HCT116 (cell line): ENCODE data around the gene ZNFX1.

Source experiments
- ATF3 ChIP-seq: IDR thresholded peaks from 2 replicates; pipeline ENCODE4 v1.6.1; 2012
- CBX3 ChIP-seq: IDR thresholded peaks from 2 replicates; pipeline ENCODE4 v1.6.1; 2012; ENCODE audit warnings: low read depth
- ELF1 ChIP-seq: IDR thresholded peaks from 2 replicates; pipeline ENCODE4 v1.6.1; 2012; ENCODE audit warnings: low read depth, borderline replicate concordance
- EZH2 ChIP-seq: fragments of 200-600 bp; sonication (generic); IDR thresholded peaks from 2 replicates; pipeline ENCODE4 v1.6.1; 2017; ENCODE audit warnings: antibody characterized with exemption, mixed run types
- POLR2A ChIP-seq: IDR thresholded peaks from 2 replicates; pipeline ENCODE4 v1.7.0; 2011; ENCODE audit warnings: borderline replicate concordance; ENCODE audit not compliant: insufficient read depth, insufficient read length; ENCODE audit errors: extremely low read depth
- POLR2AphosphoS5 ChIP-seq: IDR thresholded peaks from 2 replicates; pipeline ENCODE4 v1.6.1; 2011; ENCODE audit warnings: mild to moderate bottlenecking, low read depth, low read length, moderate library complexity
- RAD21 ChIP-seq: IDR thresholded peaks from 2 replicates; pipeline ENCODE4 v1.6.1; 2012; ENCODE audit warnings: low read depth, mild to moderate bottlenecking
- ZFX ChIP-seq: fragments of 450-650 bp; IDR thresholded peaks from 2 replicates; pipeline ENCODE4 v1.6.1; 2017
- ZNF274 ChIP-seq: fragments of 200-500 bp; sonication (Bioruptor generic); IDR thresholded peaks from 2 replicates; pipeline ENCODE4 v1.6.1; 2014; ENCODE audit warnings: mild to moderate bottlenecking, low read depth, low read length, inconsistent platforms
- TF ChIP-seq, protein P1 (sequence below), 3 experiments: fragments of 200-600 bp in 1 of 3; sonication (generic) in 1 of 3; IDR thresholded peaks in 2 of 3; conservative IDR thresholded peaks in 1 of 3; 2 replicates each; pipeline ENCODE4 v1.5.1; 2012 to 2017; ENCODE audit warnings: low read depth in 2 of 3, low read length in 2 of 3, antibody characterized with exemption in 1 of 3, borderline replicate concordance in 1 of 3, control low read depth in 1 of 3, mild to moderate bottlenecking in 1 of 3, mixed read lengths in 1 of 3, mixed run types in 1 of 3, moderate library complexity in 1 of 3; ENCODE audit not compliant: insufficient read depth in 1 of 3
- TF ChIP-seq, protein P2 (sequence below): IDR thresholded peaks from 2 replicates; pipeline ENCODE4 v1.6.1; 2012; ENCODE audit warnings: low read depth

GRCh38 chr20:49275216-49275615 is 2.6 kb downstream of the ZNFX1 start:
- TF ChIP-seq, protein P1, sequence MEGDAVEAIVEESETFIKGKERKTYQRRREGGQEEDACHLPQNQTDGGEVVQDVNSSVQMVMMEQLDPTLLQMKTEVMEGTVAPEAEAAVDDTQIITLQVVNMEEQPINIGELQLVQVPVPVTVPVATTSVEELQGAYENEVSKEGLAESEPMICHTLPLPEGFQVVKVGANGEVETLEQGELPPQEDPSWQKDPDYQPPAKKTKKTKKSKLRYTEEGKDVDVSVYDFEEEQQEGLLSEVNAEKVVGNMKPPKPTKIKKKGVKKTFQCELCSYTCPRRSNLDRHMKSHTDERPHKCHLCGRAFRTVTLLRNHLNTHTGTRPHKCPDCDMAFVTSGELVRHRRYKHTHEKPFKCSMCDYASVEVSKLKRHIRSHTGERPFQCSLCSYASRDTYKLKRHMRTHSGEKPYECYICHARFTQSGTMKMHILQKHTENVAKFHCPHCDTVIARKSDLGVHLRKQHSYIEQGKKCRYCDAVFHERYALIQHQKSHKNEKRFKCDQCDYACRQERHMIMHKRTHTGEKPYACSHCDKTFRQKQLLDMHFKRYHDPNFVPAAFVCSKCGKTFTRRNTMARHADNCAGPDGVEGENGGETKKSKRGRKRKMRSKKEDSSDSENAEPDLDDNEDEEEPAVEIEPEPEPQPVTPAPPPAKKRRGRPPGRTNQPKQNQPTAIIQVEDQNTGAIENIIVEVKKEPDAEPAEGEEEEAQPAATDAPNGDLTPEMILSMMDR (IDR thresholded peaks at IDR 0.05 in 2 of 3, conservative IDR thresholded peaks at IDR 0.05 in 1 of 3; ENCODE audit: borderline replicate concordance in 1 of 3, insufficient read depth in 1 of 3, low read depth in 2 of 3, low read length in 2 of 3): no peak
- no peak for TF ChIP-seq POLR2A
- TF ChIP-seq, protein P2, sequence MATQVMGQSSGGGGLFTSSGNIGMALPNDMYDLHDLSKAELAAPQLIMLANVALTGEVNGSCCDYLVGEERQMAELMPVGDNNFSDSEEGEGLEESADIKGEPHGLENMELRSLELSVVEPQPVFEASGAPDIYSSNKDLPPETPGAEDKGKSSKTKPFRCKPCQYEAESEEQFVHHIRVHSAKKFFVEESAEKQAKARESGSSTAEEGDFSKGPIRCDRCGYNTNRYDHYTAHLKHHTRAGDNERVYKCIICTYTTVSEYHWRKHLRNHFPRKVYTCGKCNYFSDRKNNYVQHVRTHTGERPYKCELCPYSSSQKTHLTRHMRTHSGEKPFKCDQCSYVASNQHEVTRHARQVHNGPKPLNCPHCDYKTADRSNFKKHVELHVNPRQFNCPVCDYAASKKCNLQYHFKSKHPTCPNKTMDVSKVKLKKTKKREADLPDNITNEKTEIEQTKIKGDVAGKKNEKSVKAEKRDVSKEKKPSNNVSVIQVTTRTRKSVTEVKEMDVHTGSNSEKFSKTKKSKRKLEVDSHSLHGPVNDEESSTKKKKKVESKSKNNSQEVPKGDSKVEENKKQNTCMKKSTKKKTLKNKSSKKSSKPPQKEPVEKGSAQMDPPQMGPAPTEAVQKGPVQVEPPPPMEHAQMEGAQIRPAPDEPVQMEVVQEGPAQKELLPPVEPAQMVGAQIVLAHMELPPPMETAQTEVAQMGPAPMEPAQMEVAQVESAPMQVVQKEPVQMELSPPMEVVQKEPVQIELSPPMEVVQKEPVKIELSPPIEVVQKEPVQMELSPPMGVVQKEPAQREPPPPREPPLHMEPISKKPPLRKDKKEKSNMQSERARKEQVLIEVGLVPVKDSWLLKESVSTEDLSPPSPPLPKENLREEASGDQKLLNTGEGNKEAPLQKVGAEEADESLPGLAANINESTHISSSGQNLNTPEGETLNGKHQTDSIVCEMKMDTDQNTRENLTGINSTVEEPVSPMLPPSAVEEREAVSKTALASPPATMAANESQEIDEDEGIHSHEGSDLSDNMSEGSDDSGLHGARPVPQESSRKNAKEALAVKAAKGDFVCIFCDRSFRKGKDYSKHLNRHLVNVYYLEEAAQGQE: no peak
- no peak for TF ChIP-seq POLR2AphosphoS5
- no peak for TF ChIP-seq RAD21
- TF ChIP-seq CBX3: no peak
- TF ChIP-seq ATF3: no peak
- TF ChIP-seq ZFX: no peak
- TF ChIP-seq ELF1: no peak
- no peak for TF ChIP-seq EZH2
- no peak for TF ChIP-seq ZNF274
